Measurements from ENCODE around the gene OPN3. TPM values are rescaled to one million over a fixed set of nuclear protein-coding genes. Genes with fewer than 3 reads are reported as not detected.

The OPN3 gene
- total and polyA plus RNA-seq, 8 donors, result 16.9 to 28.4 (median 23.4) TPM

- DNase-seq (no peak), ATAC-seq (no peak)
- Histone ChIP-seq H3K4me1 (peaks cover 0 to 21% of the 10 kb centered on the region in 2 donors), H3K36me3 (peaks cover 0 to 13% of the 10 kb centered on the region in 2 donors), H3K4me3 (no peak overlapping the region), H3K27me3 (no peaks in the 10 kb centered on the region), H3K27ac (no peak overlapping the region), H3K9me3 (no peaks in the 10 kb centered on the region)
- TF ChIP-seq CTCF (IDR thresholded peaks at IDR 0.05), result no peak
- intact Hi-C loops (cut with DNase I), result no loop called here
Observed at GRCh38 chr1:241632987-241633386, 7.2 kb downstream of the OPN3 start.

GRCh38 chr1:241631674-241632073, 8.5 kb downstream of the OPN3 start:
- H3K36me3 ChIP-seq, result peaks cover 0 to 13% of the 10 kb centered on the region in 2 donors
- DNase-seq (no peak), ATAC-seq (no peak)
- H3K4me1 ChIP-seq, result peaks cover 0 to 13% of the 10 kb centered on the region in 2 donors
- H3K9me3 ChIP-seq, result no peaks in the 10 kb centered on the region
- intact Hi-C loops (cut with DNase I), result no loop called here
- H3K27ac ChIP-seq, result no peak overlapping the region
- no peak for TF ChIP-seq CTCF (IDR thresholded peaks at IDR 0.05)
- H3K4me3 ChIP-seq, result no peak overlapping the region
- no peaks in the 10 kb centered on the region for H3K27me3 ChIP-seq

- ATAC-seq, result no peak
- TF ChIP-seq CTCF (IDR thresholded peaks at IDR 0.05), result no peak
- intact Hi-C loops (cut with DNase I), result no loop called here
Observed at GRCh38 chr1:241630899-241631298, 9.3 kb downstream of the OPN3 start.

GRCh38 chr1:241630476-241630875, 9.7 kb downstream of the OPN3 start:
- H3K4me3 ChIP-seq, result no peak overlapping the region
- DNase-seq (no peak), ATAC-seq (no peak)
- no peaks in the 10 kb centered on the region for H3K27me3 ChIP-seq
- intact Hi-C loops (cut with DNase I), result no loop called here
- no peaks in the 10 kb centered on the region for H3K9me3 ChIP-seq
- no peak for TF ChIP-seq CTCF (IDR thresholded peaks at IDR 0.05)
- peaks cover 0 to 13% of the 10 kb centered on the region in 2 donors for H3K36me3 ChIP-seq
- no peak overlapping the region for H3K27ac ChIP-seq
- H3K4me1 ChIP-seq, result peaks cover 0 to 8% of the 10 kb centered on the region in 2 donors

More at GRCh38 chr1:241630899-241631298, 9.3 kb downstream of the OPN3 start:
- Histone ChIP-seq H3K4me3 (no peak overlapping the region), H3K4me1 (peaks cover 0 to 8% of the 10 kb centered on the region in 2 donors), H3K27ac (no peak overlapping the region), H3K9me3 (no peaks in the 10 kb centered on the region), H3K36me3 (peaks cover 0 to 13% of the 10 kb centered on the region in 2 donors), H3K27me3 (no peaks in the 10 kb centered on the region)
- DNase-seq, result no peak

- Histone ChIP-seq H3K9me3 (no peaks in the 10 kb centered on the region), H3K27me3 (no peaks in the 10 kb centered on the region), H3K4me3 (no peak overlapping the region), H3K36me3 (peaks cover 0 to 8% of the 10 kb centered on the region in 2 donors), H3K4me1 (peaks cover 0 to 8% of the 10 kb centered on the region in 2 donors), H3K27ac (no peak overlapping the region)
- DNase-seq, result no peak
- no peak for ATAC-seq
- TF ChIP-seq CTCF (IDR thresholded peaks at IDR 0.05), result no peak
- intact Hi-C loops (cut with DNase I), result no loop called here
Observed at GRCh38 chr1:241630005-241630404, 10.2 kb downstream of the OPN3 start.

Measured in left lung (tissue), 10 donors.